Right lung (tissue), 5 donors: Measurements from ENCODE around the gene CPNE4. TPM values are rescaled to one million over a fixed set of nuclear protein-coding genes. Genes with fewer than 3 reads are reported as not detected.
"Not testable (repeated sequence)": the region's sequence is repeated elsewhere in the genome, so short reads cannot be mapped to it uniquely, and the experiment has no call there.

Source experiments
- DNase-seq, 2 donors: peaks; one replicate each; pipeline ENCODE4 v3.0.0-alpha.2; 2013
- polyA plus RNA-seq, 5 donors: library from polyadenylated mRNA; unstranded; fragments of 120-200 nt; gene quantifications; one replicate each; pipeline versions ENCODE4 v1.2.1 to v1.2.3, GENCODE V29; 2013; ENCODE audit warnings: inconsistent platforms in 1 of 5, low replicate concordance in 1 of 5; ENCODE audit not compliant: insufficient read length in 5 of 5, insufficient read depth in 1 of 5

CPNE4 gene
- polyA plus RNA-seq, 5 donors, result 0.38 to 1.5 (median 0.76) TPM

GRCh38 chr3:132017137-132017536, 17.7 kb downstream of the CPNE4 start:
- no peak for DNase-seq

- DNase-seq, result no peak
These were observed 18.5 kb downstream of the CPNE4 start for GRCh38 chr3:132016061-132017041.

- DNase-seq, result no peak
These were observed 20.7 kb downstream of the CPNE4 start for GRCh38 chr3:132014105-132014504.

- no peak for DNase-seq
These were observed 25.6 kb downstream of the CPNE4 start for GRCh38 chr3:132009241-132009640.

- no peak for DNase-seq
These were observed 26.0 kb downstream of the CPNE4 start for GRCh38 chr3:132008837-132009236.

- DNase-seq, result no peak
These were observed 27.2 kb downstream of the CPNE4 start for GRCh38 chr3:132007617-132008016.

- DNase-seq, result no peak
These were observed 28.1 kb downstream of the CPNE4 start for GRCh38 chr3:132006605-132007204.

- DNase-seq, result no peak
These were observed 30.2 kb downstream of the CPNE4 start for GRCh38 chr3:132004571-132004970.

- no peak for DNase-seq
These were observed 31.1 kb downstream of the CPNE4 start for GRCh38 chr3:132003685-132004084.

GRCh38 chr3:132001999-132002398, 32.8 kb downstream of the CPNE4 start:
- no peak for DNase-seq

- no peak for DNase-seq
These were observed 33.8 kb downstream of the CPNE4 start for GRCh38 chr3:132001036-132001435.

GRCh38 chr3:131998027-131998426, 36.8 kb downstream of the CPNE4 start:
- DNase-seq, result no peak

GRCh38 chr3:131995891-131996290, 38.9 kb downstream of the CPNE4 start:
- DNase-seq, result no peak

GRCh38 chr3:131989318-131989717, 45.5 kb downstream of the CPNE4 start:
- DNase-seq, result no peak

GRCh38 chr3:131988209-131988608, 46.6 kb downstream of the CPNE4 start:
- no peak for DNase-seq

GRCh38 chr3:131983689-131984088, 51.1 kb downstream of the CPNE4 start:
- no peak for DNase-seq

GRCh38 chr3:131981323-131981722, 53.5 kb downstream of the CPNE4 start:
- DNase-seq, result no peak

GRCh38 chr3:131976448-131976847, 58.4 kb downstream of the CPNE4 start:
- DNase-seq, result no peak

- no peak for DNase-seq
These were observed 59.8 kb downstream of the CPNE4 start for GRCh38 chr3:131975047-131975446.

- DNase-seq, result no peak
These were observed 61.1 kb downstream of the CPNE4 start for GRCh38 chr3:131973731-131974130.

GRCh38 chr3:131972550-131972949, 62.3 kb downstream of the CPNE4 start:
- no peak for DNase-seq

GRCh38 chr3:131972091-131972490, 62.7 kb downstream of the CPNE4 start:
- DNase-seq, result no peak

GRCh38 chr3:131963442-131963841, 71.4 kb downstream of the CPNE4 start:
- DNase-seq, result not testable (repeated sequence)
